GM21515 (cell line): ENCODE measurements around the gene HOXD1.

Source experiments
- ATAC-seq: cut with Tn5 transposase; IDR thresholded peaks from one replicate; pipeline ENCODE4 v1.9.1; 2021; ENCODE audit not compliant: unreplicated experiment

The HOXD1 gene

DNA sequence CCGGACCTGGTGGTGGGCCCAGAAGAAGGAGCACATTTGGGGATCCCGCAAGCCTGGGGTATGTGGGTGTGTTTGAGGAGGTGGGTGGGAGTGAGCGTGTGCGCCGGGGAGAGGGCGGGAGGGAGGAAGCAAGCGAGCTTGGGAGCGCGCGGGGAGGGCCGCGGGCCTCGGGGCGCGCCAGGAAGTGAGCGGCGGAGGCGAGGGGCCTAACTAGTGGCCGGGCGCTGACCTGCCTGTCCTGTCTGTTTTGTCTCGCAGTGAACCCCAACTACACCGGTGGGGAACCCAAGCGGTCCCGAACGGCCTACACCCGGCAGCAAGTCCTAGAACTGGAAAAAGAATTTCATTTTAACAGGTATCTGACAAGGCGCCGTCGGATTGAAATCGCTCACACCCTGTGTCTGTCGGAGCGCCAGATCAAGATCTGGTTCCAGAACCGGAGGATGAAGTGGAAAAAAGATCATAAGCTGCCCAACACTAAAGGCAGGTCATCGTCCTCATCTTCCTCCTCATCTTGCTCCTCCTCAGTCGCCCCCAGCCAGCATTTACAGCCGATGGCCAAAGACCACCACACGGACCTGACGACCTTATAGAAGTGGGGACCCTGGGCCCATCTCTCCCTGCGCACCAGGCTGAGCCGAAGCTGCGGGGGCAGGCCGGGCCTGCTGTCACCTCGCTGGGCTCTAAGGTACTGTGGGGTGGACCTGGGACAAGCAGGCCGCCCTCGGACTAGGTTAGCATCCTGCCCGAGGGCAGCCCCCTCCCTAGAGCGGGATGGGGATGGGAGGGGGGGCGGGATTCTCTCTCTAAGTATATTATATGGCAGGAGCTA, 35.9 kb upstream of the HOXD1 start:
- no peak for ATAC-seq

DNA sequence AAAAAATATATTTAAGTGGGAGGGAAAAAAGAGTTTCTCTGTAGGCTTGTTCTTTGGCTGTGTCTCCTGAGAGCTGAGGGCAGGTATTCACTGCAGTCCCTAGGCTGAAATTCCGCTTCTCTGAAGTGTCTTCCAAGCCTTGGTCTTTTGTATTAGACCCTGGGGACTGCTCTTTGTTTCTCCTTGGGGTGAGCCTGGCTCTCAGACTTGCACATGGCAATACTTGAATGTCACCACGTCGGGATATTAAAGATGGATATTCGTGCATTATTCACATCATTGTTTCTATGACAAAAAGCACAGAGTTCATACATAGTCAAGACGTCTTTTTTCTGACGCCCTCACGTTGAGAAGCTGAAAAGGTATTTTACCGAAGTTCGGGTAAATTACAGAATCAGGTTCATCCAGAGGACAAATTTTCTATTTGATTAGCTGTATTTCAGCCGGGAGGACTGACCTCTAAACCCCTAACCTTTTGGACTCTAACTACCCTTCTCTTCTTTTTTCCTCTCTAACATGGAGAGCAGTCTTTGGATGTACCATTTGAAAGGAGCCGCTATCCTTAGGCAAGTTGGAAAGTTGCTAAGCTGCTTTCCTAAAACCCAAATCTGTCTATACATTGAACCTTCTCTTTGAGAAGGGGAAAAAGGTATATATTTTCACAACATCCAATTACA, 33.8 kb upstream of the HOXD1 start:
- ATAC-seq, result no peak

DNA sequence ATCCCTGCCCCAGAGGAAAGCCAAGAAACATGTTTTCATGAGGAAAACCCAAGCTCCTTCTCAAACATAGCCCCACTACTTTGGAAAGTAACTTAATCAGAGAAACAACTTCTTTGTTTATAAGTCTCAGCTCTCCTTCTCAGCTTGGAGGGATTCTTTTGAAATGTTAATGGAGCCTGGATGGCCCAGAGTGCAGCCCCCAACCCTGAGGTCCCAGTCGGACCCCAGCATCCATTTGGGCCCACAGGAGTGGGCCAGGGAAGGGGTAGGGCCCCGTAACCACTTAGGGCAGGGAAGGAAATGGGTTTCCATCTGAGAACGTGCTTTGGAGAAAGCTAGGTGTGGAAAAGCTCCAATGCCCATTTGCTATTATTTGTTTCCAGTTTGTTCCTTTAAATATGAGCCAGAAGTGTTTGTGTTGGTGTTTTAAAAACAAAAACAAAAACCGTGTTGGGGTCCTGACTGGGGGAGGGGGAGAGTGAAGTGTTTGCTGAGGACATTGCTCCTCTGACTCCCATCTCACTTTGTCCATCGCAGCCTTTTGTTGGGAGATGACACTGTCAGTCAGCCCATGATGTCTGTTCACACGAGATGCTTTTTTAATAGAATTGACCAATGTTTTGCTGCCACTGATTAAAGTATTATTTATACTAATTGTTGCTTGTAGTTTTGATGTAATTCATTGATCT, 33.0 kb upstream of the HOXD1 start:
- no peak for ATAC-seq

GRCh38 chr2:176156301-176156806, 32.1 kb upstream of the HOXD1 start:
- ATAC-seq, result no peak

DNA sequence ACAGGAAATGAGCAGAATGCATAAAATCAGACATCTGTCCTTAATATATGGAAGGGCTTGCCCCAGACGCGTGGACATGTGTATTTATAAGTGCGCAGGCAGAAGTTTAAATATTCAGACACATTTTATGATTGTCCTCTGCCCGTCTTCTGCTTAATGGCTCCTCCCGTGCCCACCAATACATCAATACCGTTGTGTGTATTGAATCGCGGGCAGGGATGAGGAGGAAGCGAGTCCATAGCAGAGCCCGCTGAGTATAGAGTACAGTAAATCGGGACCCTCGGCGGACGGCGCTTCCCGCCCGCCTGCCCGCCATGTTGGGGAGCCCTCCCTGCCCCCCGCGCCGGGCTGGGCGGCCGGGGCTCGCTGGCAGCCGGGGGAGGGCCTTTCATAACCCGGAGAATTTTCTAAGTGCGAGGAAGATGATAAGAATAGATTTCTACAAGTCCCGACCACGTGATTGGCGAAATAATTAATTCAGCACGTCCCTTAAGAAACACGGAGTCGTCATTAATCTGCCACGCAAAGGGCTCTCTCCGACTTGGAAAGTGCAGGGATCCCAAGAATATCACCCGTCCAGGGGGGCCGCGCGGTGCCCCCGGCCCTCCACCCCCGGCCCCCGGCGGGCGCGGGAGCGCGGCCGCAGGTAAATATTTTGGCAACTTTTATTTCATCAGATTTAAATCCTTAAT, 31.5 kb upstream of the HOXD1 start, which contains the start of gene HOXD3:
Gene HOXD3 (plus strand): TSS at position 501 of the 692 bp plus-strand sequence. CDS start 11,808 bp downstream, outside the sequence.
- no peak for ATAC-seq

GRCh38 chr2:176157499-176158185, 30.8 kb upstream of the HOXD1 start:
- no peak for ATAC-seq

DNA sequence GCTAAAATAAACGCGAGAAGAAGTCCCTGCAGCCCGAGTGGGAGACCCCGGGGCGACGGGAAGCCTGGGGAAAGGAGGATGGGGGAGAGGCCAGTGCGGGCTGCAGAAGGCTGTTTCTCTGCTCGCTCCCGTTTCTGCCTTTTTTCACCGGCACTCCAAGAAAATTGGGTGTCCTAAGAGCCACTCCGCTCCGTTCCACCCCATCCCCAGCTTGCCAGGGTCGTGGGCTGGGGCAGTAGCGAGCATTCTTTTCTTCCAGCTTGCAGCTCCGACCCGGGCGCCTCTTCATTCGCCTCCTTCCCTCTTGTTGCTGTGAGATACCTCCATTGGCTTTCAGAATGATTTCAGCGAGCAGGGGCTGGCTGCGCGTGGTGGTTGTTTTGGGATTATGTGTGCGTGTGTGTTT, 30.3 kb upstream of the HOXD1 start:
- ATAC-seq, result no peak

- ATAC-seq, result no peak
Measured at GRCh38 chr2:176158855-176159662, 29.4 kb upstream of the HOXD1 start.

- no peak for ATAC-seq
Measured at GRCh38 chr2:176159663-176160250, 28.7 kb upstream of the HOXD1 start.

DNA sequence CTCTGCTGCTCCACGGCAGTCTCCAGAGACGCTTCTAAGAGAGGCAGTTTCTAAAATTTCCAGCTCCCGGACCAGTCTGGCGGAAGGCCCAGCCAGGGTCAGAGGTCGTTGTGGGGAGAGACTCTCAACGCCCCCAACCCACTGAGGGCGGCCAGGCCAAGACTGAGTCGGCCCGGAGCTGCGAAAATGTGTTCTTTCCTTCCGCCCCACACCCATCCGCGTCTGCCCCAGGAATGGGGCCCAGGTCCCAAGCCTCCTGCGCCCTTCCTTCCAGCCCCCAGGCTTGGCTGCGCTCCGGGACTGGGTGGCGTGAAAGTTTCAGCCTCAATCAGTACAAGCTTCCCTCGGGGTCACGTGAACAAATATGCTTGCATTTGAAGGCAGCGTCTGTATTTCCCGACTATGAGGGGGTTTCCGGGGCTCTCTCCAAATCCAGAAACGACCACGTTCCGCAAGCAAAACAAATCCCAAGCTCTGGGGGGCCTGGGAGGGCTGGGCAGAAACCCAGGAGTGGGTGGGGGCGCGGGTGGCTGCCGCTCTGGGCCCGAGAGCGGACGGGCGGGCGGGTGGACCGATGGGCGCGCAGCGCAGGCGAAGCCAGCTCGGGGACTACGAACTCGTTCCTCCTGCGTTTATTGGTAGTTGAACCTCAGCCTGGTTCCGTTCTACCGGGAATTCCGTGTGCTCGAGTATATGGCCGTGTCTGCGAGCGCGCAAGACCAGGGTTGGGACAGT, 28.1 kb upstream of the HOXD1 start:
- no peak for ATAC-seq

DNA sequence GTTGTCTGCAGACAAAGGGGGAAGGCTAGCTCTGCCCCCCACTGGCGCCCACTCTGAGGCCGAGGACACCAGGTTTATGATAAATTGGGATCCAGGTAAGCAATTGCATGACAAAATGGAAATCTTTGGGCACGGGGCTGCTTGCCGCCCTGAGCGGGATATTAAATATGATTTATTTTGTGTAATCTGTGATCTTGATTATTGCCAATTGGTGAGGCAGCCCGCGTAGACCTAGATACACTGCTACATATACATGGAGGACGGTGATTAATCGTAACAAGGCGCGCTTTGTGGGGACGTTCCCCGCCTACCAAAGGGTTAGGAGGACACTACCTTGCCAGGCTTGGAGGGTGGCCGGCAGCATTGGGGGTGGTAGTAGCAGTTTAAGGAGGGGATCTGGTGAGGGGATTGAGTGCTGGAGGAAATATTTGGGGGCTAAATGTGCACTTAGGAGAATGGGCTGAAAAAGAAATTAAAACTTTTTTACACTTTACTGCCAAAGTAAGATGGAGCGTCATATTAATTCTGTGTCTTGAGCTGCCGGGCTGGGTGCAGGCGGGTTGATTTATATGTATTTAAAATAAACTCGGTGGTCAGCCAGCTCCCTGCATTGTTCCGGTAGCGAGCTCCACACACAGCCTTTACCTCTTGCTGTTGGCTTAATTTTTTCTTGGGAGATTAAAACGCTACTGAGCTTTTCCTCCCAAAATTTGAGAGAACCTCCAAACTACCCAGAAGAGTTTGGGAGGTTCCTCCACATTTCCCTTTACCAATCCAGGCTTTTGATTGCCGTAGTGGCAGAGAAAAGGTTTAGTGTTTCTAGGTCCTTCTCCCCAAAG, 27.3 kb upstream of the HOXD1 start:
- ATAC-seq, result no peak

- ATAC-seq, result no peak
Measured at GRCh38 chr2:176161825-176162626, 26.4 kb upstream of the HOXD1 start.

- ATAC-seq, result no peak
Measured at GRCh38 chr2:176162911-176163671, 25.4 kb upstream of the HOXD1 start.

DNA sequence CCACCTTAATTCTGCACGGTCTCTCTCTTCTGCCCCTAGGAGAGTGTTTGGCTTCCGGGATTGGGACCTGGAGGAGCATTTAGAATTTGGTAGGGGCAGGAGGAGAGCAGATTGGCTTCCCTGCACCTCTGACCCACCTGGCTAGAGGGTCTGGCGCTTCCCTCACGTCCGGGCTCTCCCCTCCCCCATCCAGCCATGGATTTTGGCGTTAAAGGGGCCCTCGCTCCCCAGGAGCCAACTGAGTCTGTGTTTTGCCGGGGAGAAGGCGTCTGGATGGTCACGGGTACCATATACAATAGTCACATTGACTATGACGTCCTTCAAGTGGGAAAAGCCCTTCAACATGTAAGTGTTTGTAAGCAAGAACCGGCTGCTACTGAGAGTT, 24.8 kb upstream of the HOXD1 start:
- ATAC-seq, result no peak

DNA sequence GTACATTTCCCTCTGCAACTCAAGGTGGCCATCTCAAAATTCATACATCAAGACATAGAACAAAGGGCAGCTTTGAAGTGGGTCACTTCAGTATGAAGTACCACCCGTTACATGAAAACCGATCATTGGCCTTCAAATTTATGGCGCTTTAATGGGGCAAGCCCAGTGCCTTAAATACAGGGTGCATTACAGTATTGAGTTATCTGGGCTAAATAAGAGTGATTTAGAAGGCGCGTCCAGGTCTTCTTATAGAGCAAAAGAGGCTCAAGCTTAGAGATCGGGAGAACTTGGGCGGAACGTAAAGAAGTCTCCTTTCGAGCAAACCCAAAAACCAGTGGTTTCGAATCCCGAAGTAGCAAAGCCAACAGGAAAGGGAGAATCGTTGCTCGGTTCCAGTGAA, 24.3 kb upstream of the HOXD1 start:
- no peak for ATAC-seq
